ENCODE measurements around the gene SLC8A3. TPM values are rescaled to one million over a fixed set of nuclear protein-coding genes. Genes with fewer than 3 reads are reported as not detected.

SLC8A3 gene
- total RNA-seq, 6 experiments from 2014 or later, result 0.05 to 0.13 (median 0.12) TPM; not detected in 3

DNA sequence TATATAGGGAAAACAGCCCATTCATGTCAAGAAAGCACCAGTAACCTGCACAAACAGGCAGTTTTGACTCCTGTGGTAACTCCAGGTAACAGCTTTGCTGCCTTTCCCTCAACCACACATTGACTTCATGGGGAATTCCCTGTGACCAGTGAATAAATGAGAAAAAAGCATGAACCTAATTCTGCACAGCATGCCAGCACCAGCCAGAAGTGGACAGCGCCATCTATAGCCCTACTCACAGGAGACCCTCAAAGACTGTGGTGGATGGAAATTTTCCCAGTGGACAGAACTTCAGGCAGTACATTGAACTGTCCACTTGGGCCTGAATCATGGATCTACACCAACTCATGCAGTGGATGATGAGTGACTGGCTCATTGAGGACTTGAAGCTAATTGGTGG is 152.1 kb downstream of the SLC8A3 start:
- no peaks in the 10 kb centered on the region for H3K9me3 ChIP-seq
- DNase-seq (no peak), ATAC-seq (peak in 1 of 4 donors; percentile 20)
- no peaks in the 10 kb centered on the region for H3K36me3 ChIP-seq
- TF ChIP-seq, protein P1, sequence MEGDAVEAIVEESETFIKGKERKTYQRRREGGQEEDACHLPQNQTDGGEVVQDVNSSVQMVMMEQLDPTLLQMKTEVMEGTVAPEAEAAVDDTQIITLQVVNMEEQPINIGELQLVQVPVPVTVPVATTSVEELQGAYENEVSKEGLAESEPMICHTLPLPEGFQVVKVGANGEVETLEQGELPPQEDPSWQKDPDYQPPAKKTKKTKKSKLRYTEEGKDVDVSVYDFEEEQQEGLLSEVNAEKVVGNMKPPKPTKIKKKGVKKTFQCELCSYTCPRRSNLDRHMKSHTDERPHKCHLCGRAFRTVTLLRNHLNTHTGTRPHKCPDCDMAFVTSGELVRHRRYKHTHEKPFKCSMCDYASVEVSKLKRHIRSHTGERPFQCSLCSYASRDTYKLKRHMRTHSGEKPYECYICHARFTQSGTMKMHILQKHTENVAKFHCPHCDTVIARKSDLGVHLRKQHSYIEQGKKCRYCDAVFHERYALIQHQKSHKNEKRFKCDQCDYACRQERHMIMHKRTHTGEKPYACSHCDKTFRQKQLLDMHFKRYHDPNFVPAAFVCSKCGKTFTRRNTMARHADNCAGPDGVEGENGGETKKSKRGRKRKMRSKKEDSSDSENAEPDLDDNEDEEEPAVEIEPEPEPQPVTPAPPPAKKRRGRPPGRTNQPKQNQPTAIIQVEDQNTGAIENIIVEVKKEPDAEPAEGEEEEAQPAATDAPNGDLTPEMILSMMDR (IDR thresholded peaks at IDR 0.05), result peak in 1 of 4 donors; percentile 14
- no peak for TF ChIP-seq POLR2A (IDR thresholded peaks at IDR 0.05)
- H3K4me1 ChIP-seq, result no peaks in the 10 kb centered on the region
- intact Hi-C loops (cut with DNase I), result no loop called here
- H3K4me3 ChIP-seq, result no peak overlapping the region
- WGBS (ENCODE audit: insufficient coverage, low coverage, low lambda C conversion rate, missing lambda C conversion rate), result 71% methylated on average over 1 of the region's 1 CpG
- no peaks in the 10 kb centered on the region for H3K27me3 ChIP-seq
- no peak overlapping the region for H3K27ac ChIP-seq

DNA sequence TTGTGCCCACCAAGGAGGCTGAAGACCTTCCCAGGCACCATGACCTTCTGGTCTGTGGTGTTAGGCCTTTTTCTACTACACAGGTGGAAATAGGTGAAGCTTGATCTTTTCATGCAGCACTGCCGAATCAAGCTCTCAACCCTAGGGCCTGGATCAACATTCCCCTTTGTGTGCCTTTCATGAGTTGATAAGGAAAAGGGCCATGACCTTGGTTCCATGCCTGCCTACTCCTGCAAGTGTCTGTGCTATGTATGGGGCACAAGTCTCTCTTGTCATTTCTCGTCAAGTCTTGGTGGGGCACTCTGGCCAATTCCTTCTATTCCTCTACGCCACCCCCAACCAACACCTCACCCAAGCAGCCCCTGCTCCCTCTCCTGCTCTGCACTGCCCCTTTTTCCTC is 154.5 kb downstream of the SLC8A3 start:
- H3K27ac ChIP-seq, result no peak overlapping the region
- H3K27me3 ChIP-seq, result no peaks in the 10 kb centered on the region
- H3K4me3 ChIP-seq, result no peak overlapping the region
- TF ChIP-seq, protein P1 (IDR thresholded peaks at IDR 0.05), result no peak
- TF ChIP-seq POLR2A (IDR thresholded peaks at IDR 0.05), result no peak
- 86% methylated on average over 2 of the region's 3 CpGs for WGBS (ENCODE audit: insufficient coverage, low coverage, low lambda C conversion rate, missing lambda C conversion rate)
- no peaks in the 10 kb centered on the region for H3K36me3 ChIP-seq
- DNase-seq, result no peak
- peak in 1 of 4 donors; percentile 3 for ATAC-seq
- no peaks in the 10 kb centered on the region for H3K9me3 ChIP-seq
- intact Hi-C loops (cut with DNase I), result no loop called here
- peaks cover 0 to 10% (median under 1%) of the 10 kb centered on the region in 4 donors for H3K4me1 ChIP-seq

DNA sequence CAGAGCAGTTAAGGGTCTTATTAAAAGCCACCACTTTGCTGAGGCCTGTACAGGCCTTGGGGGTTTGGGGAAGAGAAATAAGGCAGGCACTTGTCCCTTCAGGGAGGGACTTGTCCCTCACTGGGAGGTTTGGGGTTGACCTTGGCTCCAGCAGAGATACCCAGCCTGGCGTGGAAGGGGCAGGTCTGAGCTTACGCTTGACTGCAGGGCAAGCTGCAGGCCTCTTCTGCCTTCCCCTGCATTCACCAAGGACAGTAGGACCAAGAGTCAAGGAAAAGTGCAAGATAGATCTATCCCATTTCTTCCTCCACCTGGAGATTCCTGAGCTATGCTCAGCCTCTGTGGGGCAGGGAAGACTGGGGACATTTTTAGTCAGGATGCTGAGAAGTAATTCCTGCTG is 155.2 kb downstream of the SLC8A3 start:
- Histone ChIP-seq H3K36me3 (no peaks in the 10 kb centered on the region), H3K27ac (no peak overlapping the region), H3K4me1 (peaks cover 0 to 17% (median 4%) of the 10 kb centered on the region in 4 donors), H3K4me3 (no peak overlapping the region), H3K27me3 (no peaks in the 10 kb centered on the region), H3K9me3 (no peaks in the 10 kb centered on the region)
- no CpG with 5 or more reads among the region's 2 CpGs for WGBS (ENCODE audit: insufficient coverage, low coverage, low lambda C conversion rate, missing lambda C conversion rate)
- ATAC-seq, result no peak
- no peak for TF ChIP-seq POLR2A (IDR thresholded peaks at IDR 0.05)
- TF ChIP-seq, protein P1 (IDR thresholded peaks at IDR 0.05), result no peak
- intact Hi-C loops (cut with DNase I), result no loop called here
- DNase-seq, result no peak

DNA sequence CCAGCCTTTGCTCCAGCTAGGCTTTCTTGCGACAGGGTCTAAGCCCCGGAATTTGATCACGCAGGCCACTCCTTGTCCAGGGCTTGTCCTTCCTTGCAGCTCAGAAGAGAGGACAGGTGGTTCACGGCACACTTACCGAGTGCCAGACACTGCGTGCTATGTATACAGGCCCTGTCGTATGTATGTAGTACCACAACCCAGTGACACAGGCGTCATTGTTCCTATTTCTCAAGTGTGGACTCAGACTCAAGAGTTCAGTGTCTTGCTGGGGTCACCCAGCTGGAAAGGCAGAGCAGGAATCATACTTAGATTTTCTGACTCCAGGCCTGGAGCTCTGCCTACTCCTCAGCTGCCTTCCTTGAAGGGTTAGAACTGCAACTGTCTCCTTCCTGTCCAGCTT is 155.6 kb downstream of the SLC8A3 start:
- intact Hi-C loops (cut with DNase I), result no loop called here
- WGBS (ENCODE audit: insufficient coverage, low coverage, low lambda C conversion rate, missing lambda C conversion rate), result 74% methylated on average over 4 of the region's 8 CpGs
- H3K36me3 ChIP-seq, result no peaks in the 10 kb centered on the region
- ATAC-seq (no peak), DNase-seq (no peak)
- no peaks in the 10 kb centered on the region for H3K9me3 ChIP-seq
- H3K4me1 ChIP-seq, result peaks cover 0 to 21% (median 4%) of the 10 kb centered on the region in 4 donors
- no peaks in the 10 kb centered on the region for H3K27me3 ChIP-seq
- H3K27ac ChIP-seq, result no peak overlapping the region
- no peak overlapping the region for H3K4me3 ChIP-seq
- TF ChIP-seq, protein P1 (IDR thresholded peaks at IDR 0.05), result no peak
- TF ChIP-seq POLR2A (IDR thresholded peaks at IDR 0.05), result no peak

DNA sequence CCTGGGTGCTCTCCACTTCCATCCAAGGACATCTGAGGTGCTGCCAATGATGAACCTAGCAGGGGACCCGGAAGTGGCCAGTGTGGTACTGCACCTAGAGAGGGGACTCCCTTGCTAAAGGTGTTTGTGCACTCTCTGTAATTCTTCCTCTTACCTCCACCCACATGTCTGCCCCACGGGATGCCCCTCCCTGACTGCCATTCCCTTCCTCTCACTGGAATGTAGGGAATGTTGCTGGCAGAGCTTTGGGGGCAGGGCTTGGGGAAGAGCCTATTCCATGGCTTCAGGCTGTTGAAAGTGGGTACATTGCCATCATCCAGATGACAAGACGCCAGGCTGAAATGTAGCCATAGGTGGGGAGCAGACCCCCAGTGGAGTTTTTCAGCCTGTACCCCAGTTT is 156.3 kb downstream of the SLC8A3 start:
- Histone ChIP-seq H3K27ac (no peak overlapping the region), H3K27me3 (no peaks in the 10 kb centered on the region), H3K9me3 (no peaks in the 10 kb centered on the region), H3K4me3 (no peak overlapping the region), H3K4me1 (peaks cover 0 to 21% (median 4%) of the 10 kb centered on the region in 4 donors), H3K36me3 (no peaks in the 10 kb centered on the region)
- no peak for DNase-seq
- peak in 1 of 4 donors; percentile 11 for ATAC-seq
- intact Hi-C loops (cut with DNase I), result no loop called here
- TF ChIP-seq, protein P1 (IDR thresholded peaks at IDR 0.05), result no peak
- no peak for TF ChIP-seq POLR2A (IDR thresholded peaks at IDR 0.05)
- WGBS (ENCODE audit: insufficient coverage, low coverage, low lambda C conversion rate, missing lambda C conversion rate), result 56% methylated on average over 3 of the region's 3 CpGs
